T-cell (primary cell): ENCODE measurements around the gene KRT32. TPM values are rescaled to one million over a fixed set of nuclear protein-coding genes. Genes with fewer than 3 reads are reported as not detected.

Experiments used
- ATAC-seq, 4 experiments: fragments of 200-7000 bp in 3 of 4; fragments of 150-1000 bp in 1 of 4; cut with Tn5 transposase; replicated peaks in 1 of 4; 1 replicate in 3 of 4; 2 replicates in 1 of 4; pipeline ENCODE4 v1.10.0; 2021; ENCODE audit warnings: moderate library complexity in 3 of 4, mild to moderate bottlenecking in 2 of 4, moderate number of reproducible peaks in 1 of 4
- CTCF ChIA-PET, 2 donors: fragments of 300-600 bp; sonication (Branson Sonifier 250); formaldehyde crosslinking; loops; one replicate each; lab custom pipeline; 2022; ENCODE audit warnings: antibody characterized with exemption in 2 of 2; lab: Charles Lee
- POLR2A ChIA-PET, 2 donors: fragments of 300-600 bp; sonication (Branson Sonifier 250); formaldehyde crosslinking; loops; one replicate each; lab custom pipeline; 2022; ENCODE audit warnings: antibody characterized with exemption in 2 of 2; lab: Charles Lee
- DNase-seq, 35 experiments: peaks; one replicate each; pipeline versions ENCODE4 v3.0.0 to v3.0.0-alpha.2; 2013 to 2023
- H3K27ac ChIP-seq: one replicate; pipeline ENCODE4 v1.5.1; 2013; ENCODE audit warnings: low read length
- H3K27me3 ChIP-seq, 2 experiments: replicated peaks in 1 of 2; 1 replicate in 1 of 2; 2 replicates in 1 of 2; pipeline versions ENCODE4 v1.6.1 to v1.7.0; 2013; ENCODE audit warnings: low read length in 1 of 2, mixed read lengths in 1 of 2; ENCODE audit not compliant: control insufficient read depth in 2 of 2, insufficient read depth in 2 of 2; ENCODE audit errors: extremely low read depth in 1 of 2
- H3K36me3 ChIP-seq, 2 donors: 1 replicate in 1 of 2; 2 replicates in 1 of 2; pipeline versions ENCODE4 v1.6.1 to v1.7.0; 2013; ENCODE audit warnings: low read length in 1 of 2; ENCODE audit not compliant: control insufficient read depth in 2 of 2, insufficient read depth in 1 of 2; ENCODE audit errors: extremely low read depth in 1 of 2
- H3K4me1 ChIP-seq, 2 experiments: 1 replicate in 1 of 2; 2 replicates in 1 of 2; pipeline versions ENCODE4 v1.6.1 to v1.7.0; 2013; ENCODE audit warnings: low read length in 2 of 2, mixed read lengths in 1 of 2; ENCODE audit not compliant: insufficient read depth in 2 of 2, control insufficient read depth in 1 of 2; ENCODE audit errors: extremely low read depth in 1 of 2
- H3K4me3 ChIP-seq, 2 donors: 1 replicate in 1 of 2; 2 replicates in 1 of 2; pipeline versions ENCODE4 v1.5.1 to v1.7.0; 2013; ENCODE audit warnings: mild to moderate bottlenecking in 2 of 2, low read length in 1 of 2, moderate library complexity in 1 of 2; ENCODE audit not compliant: control insufficient read depth in 1 of 2; ENCODE audit errors: extremely low read depth in 1 of 2
- H3K9me3 ChIP-seq: 2 replicates; pipeline ENCODE4 v1.7.0; 2013
- H3K27ac Mint-ChIP-seq, 2 donors: one replicate each; pipeline ENCODE4 v1.8.0; 2020 to 2021; ENCODE audit warnings: mild to moderate bottlenecking in 2 of 2, mixed read lengths in 2 of 2
- H3K27me3 Mint-ChIP-seq, 2 donors: one replicate each; pipeline ENCODE4 v1.8.0; 2021 to 2022; ENCODE audit warnings: mixed read lengths in 2 of 2
- H3K36me3 Mint-ChIP-seq: one replicate; pipeline ENCODE4 v1.8.0; 2021; ENCODE audit warnings: mixed read lengths
- H3K4me1 Mint-ChIP-seq, 3 donors: one replicate each; pipeline ENCODE4 v1.8.0; 2020 to 2022; ENCODE audit warnings: mixed read lengths in 3 of 3, mild to moderate bottlenecking in 1 of 3
- H3K4me3 Mint-ChIP-seq, 3 donors: one replicate each; pipeline ENCODE4 v1.8.0; 2020 to 2022; ENCODE audit warnings: mild to moderate bottlenecking in 3 of 3, mixed read lengths in 3 of 3, moderate library complexity in 3 of 3
- H3K9me3 Mint-ChIP-seq, 3 donors: one replicate each; pipeline ENCODE4 v1.8.0; 2020 to 2022; ENCODE audit warnings: mixed read lengths in 3 of 3
- WGBS: methylation state at CpG from one replicate; pipeline ENCODE4 v1.1.5; 2013; ENCODE audit warnings: missing lambda C conversion rate; ENCODE audit not compliant: insufficient coverage; 5-methylcytosine and 5-hydroxymethylcytosine counted together
- total RNA-seq, 35 experiments: library from RNA in 6 of 35; stranded (reverse) in 6 of 35; fragments of 120-200 nt in 1 of 35; gene quantifications; one replicate each; pipeline versions ENCODE4 v1.2.1 to v1.2.4 and lab custom pipeline; 2013 to 2026

KRT32 gene
- total RNA-seq, result not detected
- not detected for total RNA-seq (2013)
- total RNA-seq (lab: John Stamatoyannopoulos, UW), result 0 reads per million in 29 experiments

- DNase-seq (no peak), ATAC-seq (no peak)
- Mint-ChIP-seq H3K27me3 (peaks cover 2 to 9% of the 10 kb centered on the region in 2 donors), H3K36me3 (no peaks in the 10 kb centered on the region), H3K4me1 (peaks cover 0 to 2% (median 0%) of the 10 kb centered on the region in 3 donors), H3K4me3 (no peak within 1 kb of the TSS), H3K9me3 (peaks cover 6 to 7% (median 7%) of the 10 kb centered on the region in 3 donors), H3K27ac (no peak within 1 kb of the TSS)
- H3K27me3 ChIP-seq, result peaks cover 0 to 21% of the 10 kb centered on the region in 2 experiments
- H3K9me3 ChIP-seq, result no peaks in the 10 kb centered on the region
- no peak within 1 kb of the TSS for H3K27ac ChIP-seq
- 79% methylated on average over 8 of the region's 14 CpGs for WGBS
- no peaks in the 10 kb centered on the region for H3K36me3 ChIP-seq
- ChIA-PET POLR2A (no interaction called here), CTCF (no interaction called here)
- no peak within 1 kb of the TSS for H3K4me3 ChIP-seq
- no peaks in the 10 kb centered on the region for H3K4me1 ChIP-seq
Observed at GRCh38 chr17:41466988-41467387, at the start of gene KRT32. TSS of gene KRT32 (minus strand) at chr17:41467386. CDS start at chr17:41467325, 61 bp downstream.

DNA sequence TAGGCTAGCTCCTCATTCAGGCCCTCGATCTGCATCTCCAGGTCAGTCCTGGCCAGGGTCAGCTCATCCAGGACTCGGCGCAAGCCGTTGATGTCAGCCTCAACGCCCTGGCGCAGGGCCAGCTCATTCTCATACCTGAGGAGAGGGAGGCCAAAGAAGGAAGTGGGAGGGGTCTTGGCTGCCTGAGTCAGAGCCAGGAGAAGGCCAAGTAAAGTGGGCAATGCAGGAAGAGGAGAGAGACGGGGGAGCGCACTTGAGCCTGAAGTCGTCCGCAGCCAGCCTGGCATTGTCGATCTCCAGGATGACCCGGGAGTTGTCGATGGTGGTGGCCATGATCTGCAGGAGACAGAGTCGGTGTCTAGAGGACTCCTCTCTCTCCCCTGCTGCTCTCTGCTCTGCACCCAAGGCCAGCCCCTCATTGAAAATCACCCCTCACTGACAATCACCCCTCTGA lies 49.7 kb upstream of the KRT32 start:
- Histone ChIP-seq H3K4me1 (no peaks in the 10 kb centered on the region), H3K27me3 (peaks cover 0 to 33% of the 10 kb centered on the region in 2 experiments), H3K4me3 (no peak overlapping the region), H3K9me3 (no peaks in the 10 kb centered on the region), H3K27ac (no peak overlapping the region), H3K36me3 (no peaks in the 10 kb centered on the region)
- CTCF ChIA-PET, result no interaction called here
- Mint-ChIP-seq H3K27me3 (peaks cover 4 to 8% of the 10 kb centered on the region in 2 donors), H3K36me3 (no peaks in the 10 kb centered on the region), H3K4me1 (no peaks in the 10 kb centered on the region), H3K27ac (no peak overlapping the region), H3K9me3 (no peaks in the 10 kb centered on the region), H3K4me3 (no peak overlapping the region)
- DNase-seq (no peak), ATAC-seq (no peak)
- WGBS, result 93% methylated on average over 12 of the region's 14 CpGs
- POLR2A ChIA-PET, result no interaction called here

- H3K36me3 Mint-ChIP-seq, result no peaks in the 10 kb centered on the region
- no peak overlapping the region for H3K4me3 ChIP-seq
- no peaks in the 10 kb centered on the region for H3K4me1 Mint-ChIP-seq
- ChIA-PET CTCF (no interaction called here), POLR2A (no interaction called here)
- ATAC-seq, result no peak
- no peaks in the 10 kb centered on the region for H3K9me3 Mint-ChIP-seq
- H3K27ac Mint-ChIP-seq, result no peak overlapping the region
- H3K9me3 ChIP-seq, result no peaks in the 10 kb centered on the region
- 76% methylated on average over 11 of the region's 14 CpGs for WGBS
- H3K4me3 Mint-ChIP-seq, result no peak overlapping the region
- H3K36me3 ChIP-seq, result no peaks in the 10 kb centered on the region
- peaks cover 0 to 35% of the 10 kb centered on the region in 2 experiments for H3K27me3 ChIP-seq
- DNase-seq, result no peak
- no peak overlapping the region for H3K27ac ChIP-seq
- H3K4me1 ChIP-seq, result no peaks in the 10 kb centered on the region
- H3K27me3 Mint-ChIP-seq, result peaks cover 2 to 8% of the 10 kb centered on the region in 2 donors
Observed at GRCh38 chr17:41516147-41516829, 49.1 kb upstream of the KRT32 start.

DNA sequence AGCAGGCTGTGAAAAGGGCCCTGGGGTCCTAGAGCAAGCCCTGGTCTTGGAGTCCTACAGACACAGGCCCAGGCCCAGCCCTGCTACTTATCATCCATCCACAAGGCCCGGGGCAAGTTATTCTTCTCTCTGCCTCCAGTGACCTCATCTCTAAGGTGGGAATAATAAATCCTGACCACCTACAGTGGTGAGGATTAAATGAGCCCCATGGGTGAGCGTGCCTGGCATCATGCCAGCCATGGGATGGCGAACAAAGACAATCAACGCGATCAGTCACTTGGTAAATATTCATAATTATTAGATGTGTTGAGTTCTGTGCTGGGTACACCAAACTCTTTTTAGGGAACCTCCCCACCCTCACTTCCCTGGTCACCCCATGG lies 46.0 kb upstream of the KRT32 start:
- peaks cover 2 to 8% of the 10 kb centered on the region in 2 donors for H3K27me3 Mint-ChIP-seq
- H3K4me3 ChIP-seq, result no peak overlapping the region
- H3K36me3 ChIP-seq, result no peaks in the 10 kb centered on the region
- ATAC-seq (no peak), DNase-seq (no peak)
- peaks cover 0 to 20% of the 10 kb centered on the region in 2 experiments for H3K27me3 ChIP-seq
- no peaks in the 10 kb centered on the region for H3K9me3 ChIP-seq
- no peaks in the 10 kb centered on the region for H3K4me1 Mint-ChIP-seq
- POLR2A ChIA-PET, result no interaction called here
- no peaks in the 10 kb centered on the region for H3K36me3 Mint-ChIP-seq
- no peak overlapping the region for H3K4me3 Mint-ChIP-seq
- H3K9me3 Mint-ChIP-seq, result no peaks in the 10 kb centered on the region
- WGBS, result no CpG with 5 or more reads among the region's 5 CpGs
- H3K27ac ChIP-seq, result no peak overlapping the region
- no peaks in the 10 kb centered on the region for H3K4me1 ChIP-seq
- H3K27ac Mint-ChIP-seq, result no peak overlapping the region
- CTCF ChIA-PET, result no interaction called here

- H3K27ac Mint-ChIP-seq, result peak overlapping the region in 1 of 2 donors; percentile 28
- no peak overlapping the region for H3K27ac ChIP-seq
- no peaks in the 10 kb centered on the region for H3K4me1 Mint-ChIP-seq
- ATAC-seq, result no peak
- H3K4me1 ChIP-seq, result no peaks in the 10 kb centered on the region
- no peaks in the 10 kb centered on the region for H3K9me3 Mint-ChIP-seq
- no peak overlapping the region for H3K4me3 ChIP-seq
- H3K27me3 ChIP-seq, result peaks cover 0 to 18% of the 10 kb centered on the region in 2 experiments
- ChIA-PET CTCF (no interaction called here), POLR2A (no interaction called here)
- no peaks in the 10 kb centered on the region for H3K36me3 ChIP-seq
- H3K36me3 Mint-ChIP-seq, result no peaks in the 10 kb centered on the region
- H3K9me3 ChIP-seq, result no peaks in the 10 kb centered on the region
- no peak for DNase-seq
- no peak overlapping the region for H3K4me3 Mint-ChIP-seq
- 17% methylated on average over 6 of the region's 7 CpGs for WGBS
- H3K27me3 Mint-ChIP-seq, result peaks cover 2 to 8% of the 10 kb centered on the region in 2 donors
Observed at GRCh38 chr17:41512546-41513167, 45.5 kb upstream of the KRT32 start.

DNA sequence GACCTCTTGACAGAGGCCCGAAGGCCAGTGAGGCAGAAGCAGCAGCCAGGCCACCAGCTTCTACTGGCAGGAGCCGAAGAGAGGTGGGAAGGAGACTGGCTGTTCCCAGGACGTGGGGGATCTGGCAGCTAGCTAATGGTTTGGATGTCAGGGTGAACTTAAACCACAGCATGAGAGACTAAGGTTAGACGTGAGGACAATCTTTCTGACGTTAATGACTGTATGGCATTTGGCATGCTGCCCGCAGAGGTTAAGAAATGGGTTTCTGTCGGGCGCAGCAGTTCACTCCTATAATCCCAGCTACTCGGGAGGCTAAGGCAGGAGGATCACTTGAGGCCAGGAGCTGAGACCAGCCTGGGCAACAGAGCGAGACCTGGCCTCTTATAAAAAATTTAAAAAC lies 44.5 kb upstream of the KRT32 start:
- POLR2A ChIA-PET, result no interaction called here
- no peaks in the 10 kb centered on the region for H3K9me3 ChIP-seq
- 75% methylated on average over 4 of the region's 10 CpGs for WGBS
- H3K36me3 ChIP-seq, result no peaks in the 10 kb centered on the region
- Mint-ChIP-seq H3K27ac (no peak overlapping the region), H3K9me3 (no peaks in the 10 kb centered on the region), H3K4me1 (no peaks in the 10 kb centered on the region), H3K4me3 (no peak overlapping the region), H3K36me3 (no peaks in the 10 kb centered on the region), H3K27me3 (peaks cover 2 to 4% of the 10 kb centered on the region in 2 donors)
- no peak overlapping the region for H3K4me3 ChIP-seq
- ATAC-seq (no peak), DNase-seq (no peak)
- CTCF ChIA-PET, result no interaction called here
- no peaks in the 10 kb centered on the region for H3K4me1 ChIP-seq
- H3K27me3 ChIP-seq, result peaks cover 0 to 13% of the 10 kb centered on the region in 2 experiments
- no peak overlapping the region for H3K27ac ChIP-seq
